Activated naive CD8-positive, alpha-beta T cell (primary cell): ENCODE data around the gene PLB1.
"Not testable (repeated sequence)": the region's sequence is repeated elsewhere in the genome, so short reads cannot be mapped to it uniquely, and the experiment has no call there.

Source experiments
- H3K27ac Mint-ChIP-seq: one replicate; pipeline ENCODE4 v1.8.0; 2021; ENCODE audit warnings: mixed read lengths
- H3K27me3 Mint-ChIP-seq: one replicate; pipeline ENCODE4 v1.8.0; 2021; ENCODE audit warnings: mixed read lengths
- H3K36me3 Mint-ChIP-seq: one replicate; pipeline ENCODE4 v1.8.0; 2021; ENCODE audit warnings: mixed read lengths
- H3K4me1 Mint-ChIP-seq: one replicate; pipeline ENCODE4 v1.8.0; 2021; ENCODE audit warnings: low read depth, mixed read lengths
- H3K4me3 Mint-ChIP-seq: one replicate; pipeline ENCODE4 v1.8.0; 2021; ENCODE audit warnings: mild to moderate bottlenecking, mixed read lengths
- H3K9me3 Mint-ChIP-seq: one replicate; pipeline ENCODE4 v1.8.0; 2021; ENCODE audit warnings: low read depth, mixed read lengths

PLB1 gene

DNA sequence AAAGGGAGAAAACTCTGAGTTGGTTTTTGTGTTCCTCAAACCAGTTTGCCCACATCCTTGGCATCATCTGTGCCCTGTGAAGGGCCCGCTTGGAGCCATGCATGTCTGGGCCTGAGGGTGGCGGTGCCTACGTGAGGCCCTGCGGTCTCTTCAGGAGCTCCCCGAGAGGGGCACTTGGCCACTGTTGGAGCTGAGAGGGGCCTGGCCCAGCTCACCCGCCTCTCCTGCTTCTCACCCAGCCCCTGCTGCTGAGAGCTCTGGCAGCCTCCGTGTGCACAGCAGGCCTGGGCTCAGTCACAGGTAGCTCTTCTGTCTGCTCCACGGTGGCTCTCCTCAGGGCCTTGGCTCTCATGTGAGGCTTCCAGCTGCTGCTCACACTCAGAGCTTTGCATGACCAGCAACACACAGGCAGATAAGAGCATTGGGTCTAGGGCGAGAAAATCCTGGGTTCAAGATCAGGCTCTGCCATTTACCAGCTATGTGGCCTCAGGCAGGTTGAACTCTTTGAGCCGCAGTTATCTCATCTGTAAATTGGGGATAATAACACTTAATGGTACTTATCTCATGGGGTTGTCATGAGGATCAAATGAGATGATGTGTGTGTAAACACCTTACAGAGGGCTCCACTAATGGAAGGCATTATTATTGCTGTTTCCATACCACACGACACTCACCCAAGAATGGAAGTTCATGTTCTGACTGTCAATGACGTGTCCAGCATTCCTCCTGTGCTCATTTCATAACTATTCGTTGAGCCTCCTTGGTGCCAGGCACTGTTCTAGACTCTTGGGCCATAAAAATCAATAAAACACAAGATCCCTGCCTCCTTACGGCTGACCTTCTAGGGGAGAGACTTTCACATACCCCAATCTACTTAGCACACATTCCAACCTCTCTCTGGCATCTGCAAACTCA, 41.6 kb upstream of the PLB1 start:
- Mint-ChIP-seq H3K9me3 (no peaks in the 10 kb centered on the region), H3K27me3 (no peaks in the 10 kb centered on the region), H3K4me1 (peaks cover 20% of the 10 kb centered on the region), H3K36me3 (no peaks in the 10 kb centered on the region), H3K4me3 (no peak overlapping the region), H3K27ac (no peak overlapping the region)

- no peak overlapping the region for H3K4me3 Mint-ChIP-seq
- peaks cover 3% of the 10 kb centered on the region for H3K9me3 Mint-ChIP-seq
- no peak overlapping the region for H3K27ac Mint-ChIP-seq
- no peaks in the 10 kb centered on the region for H3K27me3 Mint-ChIP-seq
- peaks cover under 1% of the 10 kb centered on the region for H3K36me3 Mint-ChIP-seq
- peaks cover 5% of the 10 kb centered on the region for H3K4me1 Mint-ChIP-seq
These were observed 38.6 kb upstream of the PLB1 start for GRCh38 chr2:28457237-28457636.

GRCh38 chr2:28461056-28461455, 34.8 kb upstream of the PLB1 start:
- Mint-ChIP-seq H3K27me3 (no peaks in the 10 kb centered on the region), H3K27ac (no peak overlapping the region), H3K4me1 (peaks cover 12% of the 10 kb centered on the region), H3K9me3 (peaks cover 8% of the 10 kb centered on the region), H3K36me3 (peaks cover 8% of the 10 kb centered on the region), H3K4me3 (no peak overlapping the region)

DNA sequence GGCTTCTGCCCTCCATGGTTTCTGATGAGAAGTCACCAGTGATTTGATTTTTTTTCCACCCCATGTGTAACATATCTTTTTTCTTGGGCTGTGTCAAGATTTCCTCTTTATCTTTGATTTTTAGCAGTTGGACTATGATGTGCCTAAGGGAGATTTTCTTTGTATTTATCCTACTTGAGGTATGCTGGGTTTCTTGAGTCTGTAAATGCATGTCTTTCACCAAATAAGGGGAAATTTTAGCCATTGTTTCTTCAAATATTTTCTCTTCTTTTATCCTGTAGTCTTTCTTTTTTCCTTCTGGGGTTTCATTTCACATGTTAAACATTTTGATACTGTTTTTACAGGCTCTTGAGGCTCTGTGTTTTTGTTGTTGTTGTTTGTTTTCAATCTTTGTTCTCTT, 33.7 kb upstream of the PLB1 start:
- Mint-ChIP-seq H3K4me1 (peaks cover 12% of the 10 kb centered on the region), H3K27ac (no peak overlapping the region), H3K27me3 (no peaks in the 10 kb centered on the region)

GRCh38 chr2:28463211-28463816, 32.5 kb upstream of the PLB1 start:
- peaks cover 8% of the 10 kb centered on the region for H3K9me3 Mint-ChIP-seq
- no peak overlapping the region for H3K4me3 Mint-ChIP-seq
- H3K27ac Mint-ChIP-seq: no peak overlapping the region
- H3K36me3 Mint-ChIP-seq: peaks cover 8% of the 10 kb centered on the region
- no peaks in the 10 kb centered on the region for H3K27me3 Mint-ChIP-seq
- H3K4me1 Mint-ChIP-seq: peaks cover 12% of the 10 kb centered on the region

More for the DNA sequence above, 33.7 kb upstream of the PLB1 start:
- peaks cover 8% of the 10 kb centered on the region for H3K9me3 Mint-ChIP-seq
- H3K4me3 Mint-ChIP-seq: no peak overlapping the region
- H3K36me3 Mint-ChIP-seq: peaks cover 8% of the 10 kb centered on the region

- H3K9me3 Mint-ChIP-seq: peaks cover 8% of the 10 kb centered on the region
- H3K36me3 Mint-ChIP-seq: peaks cover 8% of the 10 kb centered on the region
- no peak overlapping the region for H3K4me3 Mint-ChIP-seq
- no peak overlapping the region for H3K27ac Mint-ChIP-seq
- peaks cover 12% of the 10 kb centered on the region for H3K4me1 Mint-ChIP-seq
- H3K27me3 Mint-ChIP-seq: no peaks in the 10 kb centered on the region
These were observed 32.0 kb upstream of the PLB1 start for GRCh38 chr2:28463893-28464292.

- peaks cover 20% of the 10 kb centered on the region for H3K4me1 Mint-ChIP-seq
- peak overlapping the region; percentile 31 for H3K27ac Mint-ChIP-seq
These were observed 30.5 kb upstream of the PLB1 start for GRCh38 chr2:28465148-28465885.

DNA sequence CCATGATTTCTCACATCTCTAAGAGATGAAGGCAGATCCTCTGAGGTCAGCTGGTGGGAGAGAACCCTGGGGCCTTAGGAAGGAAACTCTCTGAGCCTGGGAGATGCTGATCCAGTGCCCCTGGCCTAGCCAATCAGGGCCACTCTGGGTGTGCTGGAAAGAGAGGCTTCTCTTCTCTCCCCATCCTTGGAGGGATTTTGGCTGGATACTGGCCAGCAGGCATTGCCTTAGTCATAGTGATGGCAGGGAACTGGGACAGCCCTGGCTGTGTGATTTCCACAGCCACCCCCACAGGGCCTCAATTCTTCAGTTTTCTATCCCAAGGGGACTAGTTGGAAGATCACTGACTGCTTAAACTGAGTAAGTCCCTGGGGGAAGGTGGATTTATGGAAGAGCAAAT, 26.6 kb upstream of the PLB1 start:
- Mint-ChIP-seq H3K4me3 (no peak overlapping the region), H3K4me1 (peaks cover 17% of the 10 kb centered on the region), H3K9me3 (no peaks in the 10 kb centered on the region), H3K27me3 (no peaks in the 10 kb centered on the region), H3K36me3 (no peaks in the 10 kb centered on the region), H3K27ac (no peak overlapping the region)

More at GRCh38 chr2:28465148-28465885, 30.5 kb upstream of the PLB1 start:
- Mint-ChIP-seq H3K4me3 (no peak overlapping the region), H3K27me3 (no peaks in the 10 kb centered on the region), H3K36me3 (peaks cover 8% of the 10 kb centered on the region), H3K9me3 (peaks cover 8% of the 10 kb centered on the region)

- H3K27ac Mint-ChIP-seq: no peak overlapping the region
These were observed 25.8 kb upstream of the PLB1 start for GRCh38 chr2:28469947-28470535.

DNA sequence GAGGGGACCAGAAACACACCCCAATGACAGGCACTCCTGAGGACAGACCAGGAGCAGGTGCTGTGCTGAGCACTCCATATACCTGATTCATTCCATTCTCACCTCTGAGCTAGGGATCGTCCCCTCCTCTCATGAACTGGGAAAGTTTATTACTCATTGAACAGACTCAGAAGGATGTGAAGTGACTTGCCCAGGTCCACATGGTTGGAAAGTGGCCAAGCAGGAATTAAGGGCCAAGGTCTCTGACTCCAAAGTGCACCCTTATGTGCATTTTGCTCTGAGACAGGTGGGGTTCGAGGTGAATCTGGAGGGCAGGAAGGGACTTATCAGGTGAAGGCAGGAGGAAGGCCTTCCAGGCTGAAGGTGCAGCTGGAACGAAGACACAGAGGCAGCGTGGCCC, 25.1 kb upstream of the PLB1 start:
- H3K27ac Mint-ChIP-seq: no peak overlapping the region
- no peaks in the 10 kb centered on the region for H3K36me3 Mint-ChIP-seq
- H3K4me3 Mint-ChIP-seq: no peak overlapping the region
- H3K9me3 Mint-ChIP-seq: no peaks in the 10 kb centered on the region
- peaks cover 9% of the 10 kb centered on the region for H3K4me1 Mint-ChIP-seq
- H3K27me3 Mint-ChIP-seq: no peaks in the 10 kb centered on the region

More at GRCh38 chr2:28469947-28470535, 25.8 kb upstream of the PLB1 start:
- peaks cover 16% of the 10 kb centered on the region for H3K4me1 Mint-ChIP-seq
- no peaks in the 10 kb centered on the region for H3K36me3 Mint-ChIP-seq
- no peaks in the 10 kb centered on the region for H3K27me3 Mint-ChIP-seq
- H3K9me3 Mint-ChIP-seq: no peaks in the 10 kb centered on the region
- H3K4me3 Mint-ChIP-seq: no peak overlapping the region

GRCh38 chr2:28471214-28471613, 24.6 kb upstream of the PLB1 start:
- H3K9me3 Mint-ChIP-seq: no peaks in the 10 kb centered on the region
- no peaks in the 10 kb centered on the region for H3K27me3 Mint-ChIP-seq
- H3K4me1 Mint-ChIP-seq: peaks cover 9% of the 10 kb centered on the region
- H3K27ac Mint-ChIP-seq: no peak overlapping the region
- no peaks in the 10 kb centered on the region for H3K36me3 Mint-ChIP-seq
- no peak overlapping the region for H3K4me3 Mint-ChIP-seq

DNA sequence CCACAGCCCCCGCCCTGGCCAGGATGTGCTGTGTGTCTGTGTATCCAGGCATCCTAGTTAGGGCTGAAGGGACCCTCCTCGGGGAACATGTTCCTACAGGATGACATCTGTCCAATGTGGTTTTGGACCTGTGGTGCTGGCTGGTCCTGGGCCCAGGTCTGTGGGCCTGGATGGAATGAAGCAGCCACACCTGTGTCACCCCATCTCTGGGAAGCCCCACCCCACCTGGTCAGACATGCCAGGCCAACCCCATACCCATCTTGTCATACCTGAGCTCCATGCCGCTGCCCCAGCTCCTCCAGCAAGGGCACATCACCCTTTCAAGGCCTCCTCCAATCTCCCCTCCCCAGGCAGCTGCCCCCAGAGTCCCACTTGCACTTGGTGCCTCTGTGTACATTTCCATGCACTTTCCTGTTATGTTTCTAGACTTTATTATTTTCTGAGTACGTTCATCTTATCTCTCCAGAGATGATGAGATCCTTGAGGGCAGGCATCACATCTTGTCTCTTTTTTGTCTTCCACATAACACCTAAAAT, 24.1 kb upstream of the PLB1 start:
- peaks cover 9% of the 10 kb centered on the region for H3K4me1 Mint-ChIP-seq
- no peak overlapping the region for H3K27ac Mint-ChIP-seq
- no peaks in the 10 kb centered on the region for H3K9me3 Mint-ChIP-seq
- no peaks in the 10 kb centered on the region for H3K36me3 Mint-ChIP-seq
- H3K27me3 Mint-ChIP-seq: no peaks in the 10 kb centered on the region
- H3K4me3 Mint-ChIP-seq: no peak overlapping the region

- not testable (repeated sequence) for H3K4me1 Mint-ChIP-seq, H3K27me3 Mint-ChIP-seq, H3K9me3 Mint-ChIP-seq, H3K27ac Mint-ChIP-seq, H3K4me3 Mint-ChIP-seq, H3K36me3 Mint-ChIP-seq
These were observed 23.2 kb upstream of the PLB1 start for GRCh38 chr2:28472641-28473040.

- H3K27ac Mint-ChIP-seq: no peak overlapping the region
- H3K36me3 Mint-ChIP-seq: no peaks in the 10 kb centered on the region
- H3K27me3 Mint-ChIP-seq: no peaks in the 10 kb centered on the region
- no peaks in the 10 kb centered on the region for H3K9me3 Mint-ChIP-seq
- H3K4me3 Mint-ChIP-seq: no peak overlapping the region
- peaks cover 3% of the 10 kb centered on the region for H3K4me1 Mint-ChIP-seq
These were observed 20.7 kb upstream of the PLB1 start for GRCh38 chr2:28475088-28475595.
